Prostate gland (tissue), 2 donors: ENCODE measurements around the gene LYPD5.

ENCODE experiments used
- POLR2A ChIP-seq: fragments of 450-650 bp; IDR thresholded peaks from one replicate; pipeline ENCODE4 v1.6.1; 2016; ENCODE audit warnings: antibody characterized with exemption, mild to moderate bottlenecking
- TF ChIP-seq, protein P1 (sequence below), 4 experiments: fragments of 200-600 bp in 2 of 4; fragments of 450-650 bp in 2 of 4; sonication (generic) in 2 of 4; IDR thresholded peaks; 1 replicate in 3 of 4; 2 replicates in 1 of 4; pipeline ENCODE4 v1.5.1; 2016 to 2019; ENCODE audit warnings: antibody characterized with exemption in 4 of 4, mild to moderate bottlenecking in 2 of 4, moderate library complexity in 2 of 4

DNA sequence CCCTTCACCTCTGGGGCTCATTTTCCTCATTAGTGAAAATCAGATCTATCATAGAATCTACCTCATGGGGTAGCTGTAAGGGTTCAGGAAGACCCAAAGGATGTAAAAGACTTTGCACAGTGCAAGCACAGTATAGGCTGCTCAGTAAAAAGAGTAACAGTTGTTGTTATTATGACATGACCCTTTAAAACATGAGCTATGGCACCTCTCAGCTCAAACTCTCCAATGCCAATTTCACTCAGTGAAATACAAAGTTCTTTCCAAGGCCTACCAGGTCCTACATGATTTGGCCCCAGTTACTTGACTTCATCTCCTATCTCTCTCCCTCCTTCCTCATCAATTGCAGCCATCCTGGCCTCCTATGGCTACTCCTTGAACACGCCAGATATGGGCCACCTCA lies 52.3 kb downstream of the LYPD5 start:
- TF ChIP-seq, protein P1, sequence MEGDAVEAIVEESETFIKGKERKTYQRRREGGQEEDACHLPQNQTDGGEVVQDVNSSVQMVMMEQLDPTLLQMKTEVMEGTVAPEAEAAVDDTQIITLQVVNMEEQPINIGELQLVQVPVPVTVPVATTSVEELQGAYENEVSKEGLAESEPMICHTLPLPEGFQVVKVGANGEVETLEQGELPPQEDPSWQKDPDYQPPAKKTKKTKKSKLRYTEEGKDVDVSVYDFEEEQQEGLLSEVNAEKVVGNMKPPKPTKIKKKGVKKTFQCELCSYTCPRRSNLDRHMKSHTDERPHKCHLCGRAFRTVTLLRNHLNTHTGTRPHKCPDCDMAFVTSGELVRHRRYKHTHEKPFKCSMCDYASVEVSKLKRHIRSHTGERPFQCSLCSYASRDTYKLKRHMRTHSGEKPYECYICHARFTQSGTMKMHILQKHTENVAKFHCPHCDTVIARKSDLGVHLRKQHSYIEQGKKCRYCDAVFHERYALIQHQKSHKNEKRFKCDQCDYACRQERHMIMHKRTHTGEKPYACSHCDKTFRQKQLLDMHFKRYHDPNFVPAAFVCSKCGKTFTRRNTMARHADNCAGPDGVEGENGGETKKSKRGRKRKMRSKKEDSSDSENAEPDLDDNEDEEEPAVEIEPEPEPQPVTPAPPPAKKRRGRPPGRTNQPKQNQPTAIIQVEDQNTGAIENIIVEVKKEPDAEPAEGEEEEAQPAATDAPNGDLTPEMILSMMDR (IDR thresholded peaks at IDR 0.05), result no peak
- no peak for TF ChIP-seq POLR2A
